ENCODE data around the gene RNPEPL1.
A peak's percentile ranks its signal among the peaks of the same experiment; 100 is the strongest.

RNPEPL1 gene

GRCh38 chr2:240578110-240578450 lies 9.8 kb downstream of the RNPEPL1 start:
- no peak for DNase-seq (ENCODE audit: low read depth)
- no peak for TF ChIP-seq CTCF (IDR thresholded peaks at IDR 0.05; ENCODE audit: control insufficient read depth, insufficient read depth, low read depth, low read length, missing control alignments)
- no peak overlapping the region for H3K4me3 ChIP-seq (ENCODE audit: control insufficient read depth, low read depth, low read length)

- TF ChIP-seq CTCF (IDR thresholded peaks at IDR 0.05; ENCODE audit: control insufficient read depth, insufficient read depth, low read depth, low read length, missing control alignments) = no peak
Observed at GRCh38 chr2:240578488-240578887, 10.2 kb downstream of the RNPEPL1 start.

GRCh38 chr2:240579071-240579762 lies 10.9 kb downstream of the RNPEPL1 start:
- DNase-seq (ENCODE audit: low read depth) = no peak
- no peak for TF ChIP-seq CTCF (IDR thresholded peaks at IDR 0.05; ENCODE audit: control insufficient read depth, insufficient read depth, low read depth, low read length, missing control alignments)
- no peak overlapping the region for H3K4me3 ChIP-seq (ENCODE audit: control insufficient read depth, low read depth, low read length)

More at GRCh38 chr2:240578488-240578887, 10.2 kb downstream of the RNPEPL1 start:
- DNase-seq (ENCODE audit: low read depth) = no peak
- H3K4me3 ChIP-seq (ENCODE audit: control insufficient read depth, low read depth, low read length) = no peak overlapping the region

GRCh38 chr2:240579771-240580614 lies 11.7 kb downstream of the RNPEPL1 start:
- TF ChIP-seq CTCF (IDR thresholded peaks at IDR 0.05; ENCODE audit: control insufficient read depth, insufficient read depth, low read depth, low read length, missing control alignments) = peak; percentile 11
- no peak overlapping the region for H3K4me3 ChIP-seq (ENCODE audit: control insufficient read depth, low read depth, low read length)
- DNase-seq (ENCODE audit: low read depth) = peak; percentile 81

GRCh38 chr2:240581811-240582210 lies 13.5 kb downstream of the RNPEPL1 start:
- DNase-seq (ENCODE audit: low read depth) = no peak
- TF ChIP-seq CTCF (IDR thresholded peaks at IDR 0.05; ENCODE audit: control insufficient read depth, insufficient read depth, low read depth, low read length, missing control alignments) = no peak
- H3K4me3 ChIP-seq (ENCODE audit: control insufficient read depth, low read depth, low read length) = no peak overlapping the region

- no peak for DNase-seq (ENCODE audit: low read depth)
- no peak for TF ChIP-seq CTCF (IDR thresholded peaks at IDR 0.05; ENCODE audit: control insufficient read depth, insufficient read depth, low read depth, low read length, missing control alignments)
- no peak overlapping the region for H3K4me3 ChIP-seq (ENCODE audit: control insufficient read depth, low read depth, low read length)
Observed at GRCh38 chr2:240582781-240583180, 14.5 kb downstream of the RNPEPL1 start.

All from AG09309 (cell line).